OCI-LY7 (cell line): ENCODE measurements around the gene RINL.
"Not testable (repeated sequence)": the region's sequence is repeated elsewhere in the genome, so short reads cannot be mapped to it uniquely, and the experiment has no call there.

Experiments
- EZH2phosphoT487 ChIP-seq: fragments of 200-600 bp; sonication (generic); IDR thresholded peaks from 2 replicates; pipeline ENCODE4 v1.6.1; 2018; ENCODE audit warnings: low read depth, borderline replicate concordance, mild to moderate bottlenecking, mixed run types, antibody characterized with exemption, low read length, moderate library complexity, mixed read lengths
- TF ChIP-seq, protein P1 (sequence below): fragments of 200-600 bp; sonication (generic); conservative IDR thresholded peaks from 2 replicates; pipeline ENCODE4 v1.5.1; 2014; ENCODE audit warnings: mild to moderate bottlenecking, antibody characterized with exemption, low read length, moderate library complexity, mixed read lengths

- TF ChIP-seq, protein P1, sequence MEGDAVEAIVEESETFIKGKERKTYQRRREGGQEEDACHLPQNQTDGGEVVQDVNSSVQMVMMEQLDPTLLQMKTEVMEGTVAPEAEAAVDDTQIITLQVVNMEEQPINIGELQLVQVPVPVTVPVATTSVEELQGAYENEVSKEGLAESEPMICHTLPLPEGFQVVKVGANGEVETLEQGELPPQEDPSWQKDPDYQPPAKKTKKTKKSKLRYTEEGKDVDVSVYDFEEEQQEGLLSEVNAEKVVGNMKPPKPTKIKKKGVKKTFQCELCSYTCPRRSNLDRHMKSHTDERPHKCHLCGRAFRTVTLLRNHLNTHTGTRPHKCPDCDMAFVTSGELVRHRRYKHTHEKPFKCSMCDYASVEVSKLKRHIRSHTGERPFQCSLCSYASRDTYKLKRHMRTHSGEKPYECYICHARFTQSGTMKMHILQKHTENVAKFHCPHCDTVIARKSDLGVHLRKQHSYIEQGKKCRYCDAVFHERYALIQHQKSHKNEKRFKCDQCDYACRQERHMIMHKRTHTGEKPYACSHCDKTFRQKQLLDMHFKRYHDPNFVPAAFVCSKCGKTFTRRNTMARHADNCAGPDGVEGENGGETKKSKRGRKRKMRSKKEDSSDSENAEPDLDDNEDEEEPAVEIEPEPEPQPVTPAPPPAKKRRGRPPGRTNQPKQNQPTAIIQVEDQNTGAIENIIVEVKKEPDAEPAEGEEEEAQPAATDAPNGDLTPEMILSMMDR: not testable (repeated sequence)
- TF ChIP-seq EZH2phosphoT487: not testable (repeated sequence)
These were observed 18.4 kb downstream of the RINL start for GRCh38 chr19:38859631-38860204.
